Stomach (tissue), 9 donors: ENCODE results near the gene PSMD1. TPM values are rescaled to one million over a fixed set of nuclear protein-coding genes. Genes with fewer than 3 reads are reported as not detected.
"Not testable (repeated sequence)": the region's sequence is repeated elsewhere in the genome, so short reads cannot be mapped to it uniquely, and the experiment has no call there.

Experiments used
- DNase-seq, 2 donors: peaks; one replicate each; pipeline versions ENCODE4 v3.0.0 to v3.0.0-alpha.2; 2013 to 2019
- H3K27ac ChIP-seq, 5 donors: fragments of 200-600 bp in 4 of 5; sonication (generic) in 4 of 5; one replicate each; pipeline ENCODE4 v1.5.1; 2013 to 2019; ENCODE audit warnings: mild to moderate bottlenecking in 1 of 5, moderate library complexity in 1 of 5
- H3K27me3 ChIP-seq, 3 donors: fragments of 200-600 bp; sonication (generic); one replicate each; pipeline ENCODE4 v1.5.1; 2017 to 2019; ENCODE audit warnings: mixed run types in 1 of 3
- H3K36me3 ChIP-seq, 4 donors: fragments of 200-600 bp; sonication (generic); 1 replicate in 3 of 4; 2 replicates in 1 of 4; pipeline ENCODE4 v1.5.1; 2016 to 2019
- H3K4me1 ChIP-seq, 4 donors: fragments of 200-600 bp; sonication (generic); one replicate each; pipeline ENCODE4 v1.5.1; 2016 to 2019
- H3K4me3 ChIP-seq, 4 donors: fragments of 200-600 bp; sonication (generic) in 3 of 4; one replicate each; pipeline ENCODE4 v1.5.1; 2016 to 2019; ENCODE audit warnings: mild to moderate bottlenecking in 1 of 4
- H3K9me3 ChIP-seq, 4 donors: fragments of 200-600 bp; sonication (generic); one replicate each; pipeline ENCODE4 v1.5.1; 2016 to 2019
- EP300 ChIP-seq: sonication (generic); formaldehyde crosslinking; IDR thresholded peaks from one replicate; pipeline ENCODE4 v1.6.1; 2017; ENCODE audit warnings: antibody characterized with exemption
- POLR2A ChIP-seq, 4 donors: fragments of 450-650 bp; IDR thresholded peaks; one replicate each; pipeline ENCODE4 v1.6.1; 2016; ENCODE audit warnings: antibody characterized with exemption in 4 of 4, control low read depth in 2 of 4, mild to moderate bottlenecking in 1 of 4, moderate library complexity in 1 of 4
- POLR2AphosphoS5 ChIP-seq, 3 donors: sonication (generic); formaldehyde crosslinking; IDR thresholded peaks; one replicate each; pipeline ENCODE4 v1.6.1; 2016; ENCODE audit warnings: antibody characterized with exemption in 3 of 3
- WGBS, 5 donors: extraction: QIAGEN DNeasy Blood & Tissue Kit in 3 of 5; methylation state at CpG; one replicate each; pipeline versions ENCODE4 v1.1.5 to v1.1.7; 2013 to 2018; 5-methylcytosine and 5-hydroxymethylcytosine counted together
- intact Hi-C: fragments of 100-400 bp; cut with DNase I; formaldehyde crosslinking; loops from one replicate; pipeline ENCODE4 v1.15.1; 2023; ENCODE audit warnings: low total_unique reads
- polyA plus RNA-seq, 3 donors: library from polyadenylated mRNA; stranded (reverse); fragments of 200-250 nt; gene quantifications; one replicate each; pipeline ENCODE4 v1.2.3, GENCODE V29; 2013
- total RNA-seq, 5 donors: library from RNA; depleted of rRNA; stranded (reverse); fragments of >200 nt; gene quantifications; one replicate each; pipeline versions ENCODE4 v1.1.0 to v1.2.3, GENCODE V29; 2014 to 2016
- TF ChIP-seq, protein P1 (sequence below), 7 experiments: fragments of 450-650 bp in 4 of 7; fragments of 200-600 bp in 3 of 7; sonication (generic) in 3 of 7; IDR thresholded peaks; one replicate each; pipeline ENCODE4 v1.5.1; 2016 to 2019; ENCODE audit warnings: antibody characterized with exemption in 7 of 7, control low read depth in 2 of 7, mild to moderate bottlenecking in 1 of 7
- donor health status: healthy with polysubstance abuse.
- donor health status: Bipolar disorder and iron deficiency.
- donor health status: healthy.

PSMD1 gene
- total and polyA plus RNA-seq, 8 donors, result 31.9 to 96.4 (median 45.6) TPM

DNA sequence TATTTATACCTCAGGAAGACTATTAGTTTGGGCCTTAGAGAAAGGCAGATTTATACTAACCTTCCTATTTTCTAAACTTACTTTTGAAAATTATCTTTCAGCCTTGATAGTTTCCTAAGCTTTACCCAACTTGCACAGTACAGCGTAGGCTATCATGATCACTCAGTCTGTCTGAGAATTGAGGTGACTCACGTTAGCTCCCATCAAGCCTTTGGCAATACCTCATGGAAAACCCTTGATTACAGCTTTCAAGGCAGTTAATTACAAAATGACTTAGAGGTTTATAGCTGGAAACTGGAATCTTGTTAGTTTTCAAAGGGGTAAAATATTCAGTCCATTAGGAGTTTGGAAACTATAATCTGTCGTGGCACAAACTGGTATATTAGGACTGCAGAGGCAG lies 115.4 kb downstream of the PSMD1 start:
- Histone ChIP-seq H3K4me1 (peaks cover 0 to 27% (median 0%) of the 10 kb centered on the region in 4 donors), H3K4me3 (no peak overlapping the region), H3K27me3 (no peaks in the 10 kb centered on the region), H3K27ac (no peak overlapping the region), H3K36me3 (peaks cover 4 to 85% (median 72%) of the 10 kb centered on the region in 4 donors), H3K9me3 (no peaks in the 10 kb centered on the region)
- intact Hi-C loops, result no loop called here
- DNase-seq, result no peak
- WGBS, 5 donors, result 75 to 96% (median 90%) methylated on average over 3 of the region's 3 CpGs
- TF ChIP-seq POLR2AphosphoS5 (IDR thresholded peaks at IDR 0.05) (no peak), POLR2A (IDR thresholded peaks at IDR 0.05) (no peak), EP300 (no peak)
- TF ChIP-seq, protein P1, sequence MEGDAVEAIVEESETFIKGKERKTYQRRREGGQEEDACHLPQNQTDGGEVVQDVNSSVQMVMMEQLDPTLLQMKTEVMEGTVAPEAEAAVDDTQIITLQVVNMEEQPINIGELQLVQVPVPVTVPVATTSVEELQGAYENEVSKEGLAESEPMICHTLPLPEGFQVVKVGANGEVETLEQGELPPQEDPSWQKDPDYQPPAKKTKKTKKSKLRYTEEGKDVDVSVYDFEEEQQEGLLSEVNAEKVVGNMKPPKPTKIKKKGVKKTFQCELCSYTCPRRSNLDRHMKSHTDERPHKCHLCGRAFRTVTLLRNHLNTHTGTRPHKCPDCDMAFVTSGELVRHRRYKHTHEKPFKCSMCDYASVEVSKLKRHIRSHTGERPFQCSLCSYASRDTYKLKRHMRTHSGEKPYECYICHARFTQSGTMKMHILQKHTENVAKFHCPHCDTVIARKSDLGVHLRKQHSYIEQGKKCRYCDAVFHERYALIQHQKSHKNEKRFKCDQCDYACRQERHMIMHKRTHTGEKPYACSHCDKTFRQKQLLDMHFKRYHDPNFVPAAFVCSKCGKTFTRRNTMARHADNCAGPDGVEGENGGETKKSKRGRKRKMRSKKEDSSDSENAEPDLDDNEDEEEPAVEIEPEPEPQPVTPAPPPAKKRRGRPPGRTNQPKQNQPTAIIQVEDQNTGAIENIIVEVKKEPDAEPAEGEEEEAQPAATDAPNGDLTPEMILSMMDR (IDR thresholded peaks at IDR 0.05), result no peak

DNA sequence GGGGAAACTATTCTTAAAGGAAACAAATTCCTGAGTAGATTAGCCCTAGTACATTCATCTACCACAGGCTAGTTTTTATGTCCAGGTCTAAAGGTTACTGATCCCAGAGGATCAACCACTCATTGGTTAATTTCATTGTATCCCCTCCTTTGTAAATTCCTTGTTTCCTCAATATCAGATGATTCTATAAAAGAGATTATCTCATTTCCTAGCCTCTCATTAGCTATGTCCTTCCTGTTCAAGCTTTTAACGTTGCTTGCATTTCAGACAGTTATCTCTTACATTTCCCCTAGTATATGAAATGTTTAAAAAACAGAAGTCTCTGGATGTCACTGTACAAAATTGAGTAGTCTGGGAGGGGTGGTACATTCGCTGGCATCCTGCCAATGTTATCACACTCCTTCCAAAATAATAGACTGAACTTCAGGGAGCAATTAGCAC lies 117.6 kb downstream of the PSMD1 start:
- DNase-seq, result no peak
- Histone ChIP-seq H3K4me1 (peaks cover 0 to 23% (median 0%) of the 10 kb centered on the region in 4 donors), H3K27me3 (no peaks in the 10 kb centered on the region), H3K9me3 (no peaks in the 10 kb centered on the region), H3K27ac (no peak overlapping the region), H3K36me3 (peaks cover 4 to 63% (median 56%) of the 10 kb centered on the region in 4 donors), H3K4me3 (no peak overlapping the region)
- intact Hi-C loops, result no loop called here
- WGBS, 5 donors, result 35 to 57% (median 51%) methylated on average over 2 of the region's 2 CpGs
- TF ChIP-seq POLR2A (IDR thresholded peaks at IDR 0.05), result no peak
- TF ChIP-seq, protein P1 (IDR thresholded peaks at IDR 0.05), result no peak
- TF ChIP-seq POLR2AphosphoS5 (IDR thresholded peaks at IDR 0.05), result no peak
- TF ChIP-seq EP300, result no peak

- DNase-seq, result no peak
- no peaks in the 10 kb centered on the region for H3K9me3 ChIP-seq
- H3K27ac ChIP-seq, result no peak overlapping the region
- H3K36me3 ChIP-seq, result peaks cover 4 to 46% (median 42%) of the 10 kb centered on the region in 4 donors
- TF ChIP-seq, protein P1 (IDR thresholded peaks at IDR 0.05), result no peak
- TF ChIP-seq POLR2A (IDR thresholded peaks at IDR 0.05), result no peak
- TF ChIP-seq POLR2AphosphoS5 (IDR thresholded peaks at IDR 0.05), result no peak
- no peak for TF ChIP-seq EP300
- 83 to 96% (median 88%) methylated on average over 2 of the region's 2 CpGs for WGBS, 5 donors
- H3K4me1 ChIP-seq, result peaks cover 0 to 32% (median 0%) of the 10 kb centered on the region in 4 donors
- intact Hi-C loops, result no loop called here
- no peaks in the 10 kb centered on the region for H3K27me3 ChIP-seq
- no peak overlapping the region for H3K4me3 ChIP-seq
Measured at GRCh38 chr2:231176066-231176465, 119.4 kb downstream of the PSMD1 start.

GRCh38 chr2:231177156-231178025 lies 120.7 kb downstream of the PSMD1 start:
- intact Hi-C loops, result no loop called here
- TF ChIP-seq, protein P1 (IDR thresholded peaks at IDR 0.05), result no peak
- TF ChIP-seq POLR2A (IDR thresholded peaks at IDR 0.05) (no peak), EP300 (no peak), POLR2AphosphoS5 (IDR thresholded peaks at IDR 0.05) (no peak)
- 84 to 89% (median 88%) methylated on average over 11 of the region's 11 CpGs for WGBS, 5 donors

GRCh38 chr2:231178805-231179204 lies 122.1 kb downstream of the PSMD1 start:
- Histone ChIP-seq H3K4me1 (peaks cover 0 to 38% (median 2%) of the 10 kb centered on the region in 4 donors), H3K36me3 (peaks cover 0 to 22% (median 17%) of the 10 kb centered on the region in 4 donors)
- H3K27ac ChIP-seq, intact Hi-C loops, H3K27me3 ChIP-seq, H3K4me3 ChIP-seq, DNase-seq, H3K9me3 ChIP-seq: not testable (repeated sequence)
- WGBS, 5 donors, result 78 to 93% (median 80%) methylated on average over 5 of the region's 5 CpGs

More at GRCh38 chr2:231177156-231178025, 120.7 kb downstream of the PSMD1 start:
- no peaks in the 10 kb centered on the region for H3K9me3 ChIP-seq
- H3K27me3 ChIP-seq, result no peaks in the 10 kb centered on the region
- H3K27ac ChIP-seq, result no peak overlapping the region
- no peak overlapping the region for H3K4me3 ChIP-seq
- no peak for DNase-seq
- H3K4me1 ChIP-seq, result peaks cover 0 to 40% (median 2%) of the 10 kb centered on the region in 4 donors
- peaks cover 4 to 34% (median 28%) of the 10 kb centered on the region in 4 donors for H3K36me3 ChIP-seq
